ENCODE measurements around the gene HILPDA.
"Not testable (repeated sequence)": the region's sequence is repeated elsewhere in the genome, so short reads cannot be mapped to it uniquely, and the experiment has no call there.

HILPDA gene

DNA sequence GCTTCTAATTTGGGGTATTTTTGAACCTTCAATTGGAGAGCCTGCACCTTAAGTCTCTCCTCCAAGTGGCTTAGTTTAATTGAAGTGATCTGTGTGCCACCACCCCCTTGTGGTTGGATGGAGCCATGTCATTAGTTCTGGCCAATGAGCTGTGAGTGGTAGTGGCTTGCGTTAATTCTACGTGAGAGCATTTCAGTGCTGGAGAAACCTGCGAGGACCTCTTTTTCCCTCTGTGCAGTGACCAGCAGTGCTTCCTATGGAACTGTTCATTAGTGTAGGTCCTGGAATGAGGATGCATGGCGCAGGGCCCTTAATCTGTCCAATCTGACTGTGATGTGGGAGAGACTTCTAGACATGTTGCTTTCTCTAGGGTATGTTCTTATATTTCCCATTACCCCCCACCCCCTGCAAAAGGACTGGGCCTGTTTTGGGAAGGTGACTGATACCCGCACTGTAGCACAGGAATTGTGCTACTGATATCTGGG is 3.8 kb downstream of the HILPDA start:
- Mint-ChIP-seq H3K27ac (no peak overlapping the region), H3K27me3 (peaks cover 9% of the 10 kb centered on the region), H3K9me3 (no peaks in the 10 kb centered on the region), H3K4me3 (peak overlapping the region; percentile 25), H3K36me3 (peaks cover 23% of the 10 kb centered on the region), H3K4me1 (peaks cover 46% of the 10 kb centered on the region)
- CTCF ChIA-PET = interaction anchor here (0.7 to 6.6 kb wide), 18 partner anchors 8 to 112 kb away, joined by 3 to 339 read pairs (median 6); no protein-coding TSS in a partner anchor
- DNase-seq = peak; percentile 81

DNA sequence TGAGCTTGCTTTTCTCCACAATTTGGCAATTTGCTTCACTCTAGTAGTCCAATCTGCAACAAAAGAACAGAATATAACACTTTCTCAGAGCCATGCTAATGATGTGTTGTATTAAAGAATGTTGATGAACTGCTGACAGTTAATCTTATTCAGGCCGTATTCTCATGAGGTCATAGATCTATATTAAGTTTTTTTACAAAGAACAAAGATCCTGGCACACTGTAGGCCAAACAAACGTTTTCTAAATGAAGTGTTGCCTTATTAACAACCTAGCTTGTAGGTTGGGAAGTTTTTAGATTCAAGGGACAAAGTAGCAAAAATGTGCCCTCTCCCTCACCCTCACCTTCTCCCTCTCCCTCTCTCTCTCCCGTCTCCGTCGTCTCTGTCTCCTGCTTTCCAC is 6.8 kb downstream of the HILPDA start:
- no peaks in the 10 kb centered on the region for H3K27me3 Mint-ChIP-seq
- DNase-seq = no peak
- H3K4me3 Mint-ChIP-seq = no peak overlapping the region
- H3K4me1 Mint-ChIP-seq = peaks cover 24% of the 10 kb centered on the region
- H3K9me3 Mint-ChIP-seq = no peaks in the 10 kb centered on the region
- CTCF ChIA-PET = interaction anchor here (0.6 to 6.6 kb wide), 5 partner anchors 12 to 47 kb away, joined by 3 to 339 read pairs (median 20); no protein-coding TSS in a partner anchor
- peaks cover 15% of the 10 kb centered on the region for H3K36me3 Mint-ChIP-seq
- no peak overlapping the region for H3K27ac Mint-ChIP-seq

DNA sequence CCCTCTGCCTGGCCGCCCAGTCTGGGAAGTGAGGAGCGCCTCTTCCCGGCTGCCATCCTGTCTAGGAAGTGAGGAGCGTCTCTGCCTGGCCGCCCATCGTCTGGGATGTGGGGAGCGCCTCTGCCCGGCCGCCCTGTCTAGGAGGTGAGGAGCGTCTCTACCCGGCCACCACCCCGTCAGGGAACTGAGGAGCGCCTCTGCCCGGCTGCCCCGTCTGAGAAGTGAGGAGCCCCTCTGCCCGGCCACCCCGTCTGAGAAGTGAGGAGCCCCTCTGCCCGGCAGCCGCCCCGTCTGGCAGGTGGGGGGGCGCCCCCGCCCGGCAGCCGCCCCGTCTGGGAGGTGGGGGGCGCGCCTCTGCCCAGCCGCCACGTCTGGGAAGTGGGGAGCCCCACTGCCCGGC is 7.7 kb downstream of the HILPDA start:
- H3K27me3 Mint-ChIP-seq, H3K27ac Mint-ChIP-seq: not testable (repeated sequence)
- CTCF ChIA-PET = interaction anchor here (4.4 kb wide), 1 partner anchor 48 kb away, joined by 34 read pairs; no protein-coding TSS in a partner anchor

DNA sequence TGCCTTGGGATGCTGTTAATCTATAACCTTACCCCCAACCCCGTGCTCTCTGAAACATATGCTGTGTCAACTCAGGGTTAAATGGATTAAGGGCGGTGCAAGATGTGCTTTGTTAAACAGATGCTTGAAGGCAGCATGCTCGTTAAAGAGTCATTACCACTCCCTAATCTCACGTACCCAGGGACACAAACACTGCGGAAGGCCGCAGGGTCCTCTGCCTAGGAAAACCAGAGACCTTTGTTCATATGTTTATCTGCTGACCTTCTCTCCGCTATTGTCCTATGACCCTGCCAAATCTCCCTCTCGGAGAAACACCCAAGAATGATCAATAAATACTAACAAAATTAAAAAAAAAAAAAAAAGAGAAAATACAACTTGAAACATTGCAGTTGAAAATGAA is 8.3 kb downstream of the HILPDA start:
- H3K27ac Mint-ChIP-seq, DNase-seq, H3K36me3 Mint-ChIP-seq, H3K4me3 Mint-ChIP-seq, H3K27me3 Mint-ChIP-seq, H3K9me3 Mint-ChIP-seq, CTCF ChIA-PET: not testable (repeated sequence)
- H3K4me1 Mint-ChIP-seq = peaks cover 11% of the 10 kb centered on the region

More for the DNA sequence above, 7.7 kb downstream of the HILPDA start:
- peaks cover 11% of the 10 kb centered on the region for H3K36me3 Mint-ChIP-seq
- not testable (repeated sequence) for H3K4me3 Mint-ChIP-seq, H3K9me3 Mint-ChIP-seq, DNase-seq
- H3K4me1 Mint-ChIP-seq = peaks cover 17% of the 10 kb centered on the region

DNA sequence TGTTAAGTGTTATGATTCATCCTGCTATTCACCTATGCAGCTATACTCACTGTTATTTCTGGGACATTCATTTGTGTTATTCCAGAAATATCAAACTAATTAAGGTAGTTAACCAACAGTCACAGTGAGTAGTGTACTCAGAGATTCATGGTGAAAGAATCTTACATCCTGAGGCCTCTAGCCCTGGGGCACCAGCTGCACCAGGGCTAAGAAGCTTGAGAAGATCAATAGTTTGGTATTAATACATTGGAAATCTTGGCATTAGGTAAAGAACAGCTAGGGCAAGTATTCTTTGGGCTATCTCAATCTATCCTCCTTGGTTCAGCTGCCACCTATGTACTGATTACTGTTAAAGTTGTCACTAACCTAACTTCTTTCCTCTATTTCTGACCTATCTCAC is 11.2 kb downstream of the HILPDA start:
- H3K4me1 Mint-ChIP-seq, DNase-seq, H3K27me3 Mint-ChIP-seq, H3K4me3 Mint-ChIP-seq, H3K27ac Mint-ChIP-seq, H3K9me3 Mint-ChIP-seq, CTCF ChIA-PET, H3K36me3 Mint-ChIP-seq: not testable (repeated sequence)

DNA sequence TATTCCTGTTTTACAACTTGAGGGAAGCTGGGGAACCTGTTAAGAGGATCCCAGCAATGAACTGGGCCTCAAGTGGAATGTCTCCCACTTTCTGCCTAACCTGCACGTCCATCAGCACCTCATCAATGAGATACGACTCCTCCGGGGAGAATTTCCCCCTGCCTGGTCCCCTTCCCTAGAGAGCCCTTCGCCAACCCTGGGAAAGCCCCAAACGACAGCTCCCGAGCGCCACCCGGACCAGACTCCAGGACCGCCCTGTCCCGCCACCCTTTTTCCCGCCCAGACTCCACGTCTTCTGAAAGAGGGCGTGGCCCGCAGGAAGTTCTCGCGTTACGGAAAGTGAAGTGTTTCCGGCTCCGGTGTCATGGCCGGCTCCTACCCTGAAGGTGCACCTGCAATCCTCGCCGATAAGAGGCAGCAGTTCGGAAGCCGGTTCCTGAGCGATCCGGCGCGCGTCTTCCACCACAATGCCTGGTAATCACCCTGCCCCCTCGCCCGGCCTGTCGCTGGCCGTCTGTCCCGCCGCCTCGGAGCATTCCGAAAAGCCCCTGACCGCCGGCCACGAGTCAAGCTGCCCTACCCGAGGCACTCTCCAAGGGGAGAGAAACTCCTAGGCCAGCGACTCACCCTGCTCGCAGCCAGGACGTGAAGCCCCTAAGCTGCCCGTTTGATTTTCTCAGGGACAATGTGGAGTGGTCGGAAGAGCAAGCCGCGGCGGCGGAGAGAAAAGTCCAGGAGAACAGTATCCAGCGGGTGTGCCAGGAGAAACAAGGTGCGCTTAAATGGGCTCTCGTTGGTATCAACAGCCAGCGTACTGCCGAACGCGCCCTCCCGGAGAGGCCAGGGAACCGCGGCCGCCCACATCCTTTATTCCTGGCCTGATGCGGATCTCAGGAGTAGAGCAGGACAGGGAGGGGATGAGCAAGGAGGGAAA is 21.0 kb downstream of the HILPDA start, which contains the start of gene METTL2B:
Gene METTL2B (plus strand): TSS at position 347 of the 934 bp plus-strand sequence. CDS start 18 bp downstream, at position 365.
- H3K4me3 Mint-ChIP-seq = peak within 1 kb of the TSS; percentile 99
- H3K27me3 Mint-ChIP-seq, H3K9me3 Mint-ChIP-seq: not testable (repeated sequence)
- CTCF ChIA-PET = interaction anchor here (1.4 to 3.2 kb wide), 2 partner anchors 15 to 50 kb away, joined by 4 to 42 read pairs; no protein-coding TSS in a partner anchor
- H3K36me3 Mint-ChIP-seq = peaks cover 17% of the 10 kb centered on the region
- peak within 1 kb of the TSS; percentile 99 for H3K27ac Mint-ChIP-seq
- H3K4me1 Mint-ChIP-seq = peaks cover 34% of the 10 kb centered on the region
- peak; percentile 96 for DNase-seq

DNA sequence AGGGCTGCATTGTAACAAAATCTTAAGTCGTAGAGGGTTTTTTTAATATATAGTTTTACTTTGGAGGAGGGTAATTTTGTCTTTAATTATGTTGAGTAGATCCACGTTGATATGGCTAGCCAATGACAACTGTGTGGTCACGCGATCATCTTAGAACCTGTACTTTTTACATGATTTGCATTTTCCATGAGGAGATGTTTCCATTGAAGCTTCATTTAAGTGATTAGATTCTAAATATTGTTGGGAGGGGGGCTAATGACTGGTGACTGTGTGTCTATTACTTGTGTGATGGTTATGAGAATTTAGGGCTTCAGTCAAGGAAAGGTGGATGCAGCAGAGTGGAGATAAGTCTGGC is 21.6 kb downstream of the HILPDA start:
- CTCF ChIA-PET = interaction anchor here (1.4 kb wide), 1 partner anchor 16 kb away, joined by 4 read pairs; no protein-coding TSS in a partner anchor
- peak overlapping the region; percentile 99 for H3K27ac Mint-ChIP-seq
- H3K4me3 Mint-ChIP-seq = peak overlapping the region; percentile 99
- peaks cover 34% of the 10 kb centered on the region for H3K4me1 Mint-ChIP-seq
- H3K9me3 Mint-ChIP-seq, H3K27me3 Mint-ChIP-seq, DNase-seq: not testable (repeated sequence)
- peaks cover 17% of the 10 kb centered on the region for H3K36me3 Mint-ChIP-seq

DNA sequence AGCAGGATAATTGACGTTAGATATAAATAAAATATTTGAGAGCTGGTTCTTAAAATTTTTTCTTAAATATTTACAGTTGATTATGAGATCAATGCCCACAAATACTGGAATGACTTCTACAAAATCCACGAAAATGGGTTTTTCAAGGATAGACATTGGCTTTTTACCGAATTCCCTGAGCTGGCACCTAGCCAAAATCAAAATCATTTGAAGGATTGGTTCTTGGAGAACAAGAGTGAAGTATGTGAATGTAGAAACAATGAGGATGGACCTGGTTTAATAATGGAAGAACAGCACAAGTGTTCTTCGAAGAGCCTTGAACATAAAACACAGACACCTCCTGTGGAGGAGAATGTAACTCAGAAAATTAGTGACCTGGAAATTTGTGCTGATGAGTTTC is 23.4 kb downstream of the HILPDA start:
- CTCF ChIA-PET, H3K4me3 Mint-ChIP-seq, H3K27ac Mint-ChIP-seq, H3K27me3 Mint-ChIP-seq, H3K9me3 Mint-ChIP-seq, DNase-seq: not testable (repeated sequence)
- Mint-ChIP-seq H3K4me1 (peaks cover 36% of the 10 kb centered on the region), H3K36me3 (peaks cover 20% of the 10 kb centered on the region)

DNA sequence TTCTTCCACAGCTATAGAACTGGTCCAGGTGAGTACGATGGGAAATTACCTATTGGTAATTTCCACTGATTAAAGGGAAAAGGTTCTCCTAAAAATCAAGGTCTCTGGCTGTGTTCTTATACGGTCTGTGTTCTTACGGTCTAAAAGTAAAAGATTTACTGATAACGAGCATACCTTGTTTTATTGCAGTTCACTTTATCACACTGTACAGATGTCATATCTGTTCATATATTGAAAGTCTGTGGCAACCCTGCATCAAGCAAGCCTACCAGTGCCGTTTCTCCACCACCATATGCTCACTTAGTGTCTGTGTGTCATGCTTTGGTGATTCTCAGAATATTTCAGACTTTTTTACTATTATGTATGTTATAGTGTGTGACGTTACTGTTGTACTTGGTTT is 32.5 kb downstream of the HILPDA start:
- H3K27ac Mint-ChIP-seq, CTCF ChIA-PET, H3K9me3 Mint-ChIP-seq, H3K4me3 Mint-ChIP-seq, DNase-seq, H3K27me3 Mint-ChIP-seq, H3K4me1 Mint-ChIP-seq: not testable (repeated sequence)
- H3K36me3 Mint-ChIP-seq = peaks cover 15% of the 10 kb centered on the region

DNA sequence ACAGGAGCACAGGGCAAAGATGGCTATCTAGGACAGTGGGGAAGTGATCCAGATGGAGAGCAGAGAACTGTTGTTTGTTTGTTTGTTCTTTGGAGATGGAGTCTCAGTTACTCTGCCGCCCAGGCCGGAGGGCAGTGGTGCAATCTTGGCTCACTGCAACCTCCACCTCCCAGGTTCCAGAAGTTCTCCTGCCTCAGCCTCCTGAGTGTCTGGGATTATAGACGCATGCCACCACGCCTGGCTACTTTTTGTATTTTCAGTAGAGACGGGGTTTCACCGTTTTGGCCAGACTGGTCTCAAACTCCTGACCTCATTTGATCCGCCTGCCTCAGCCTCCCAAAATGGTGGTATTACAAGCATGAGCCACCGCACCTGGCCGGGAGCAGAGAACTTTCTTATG is 41.7 kb downstream of the HILPDA start:
- H3K36me3 Mint-ChIP-seq = peaks cover 22% of the 10 kb centered on the region

DNA sequence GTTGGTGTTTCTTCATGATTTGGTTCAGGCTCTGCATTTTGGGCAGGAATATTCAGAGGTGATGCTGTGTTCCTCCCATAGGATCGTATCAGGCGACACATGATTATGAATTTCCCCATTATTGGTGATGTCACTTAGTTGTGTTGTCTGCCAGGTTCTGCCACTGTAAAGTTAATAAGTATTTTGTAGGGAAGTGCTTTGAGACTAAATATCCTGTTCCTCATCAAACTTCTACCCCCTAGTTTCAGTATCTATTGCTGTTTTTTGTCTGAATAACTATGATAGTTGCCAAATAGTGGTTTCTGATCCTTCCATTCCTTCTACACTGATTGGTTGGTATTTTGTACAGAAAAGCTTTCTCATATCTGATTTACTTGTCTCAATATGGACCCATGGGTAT is 49.7 kb downstream of the HILPDA start:
- H3K9me3 Mint-ChIP-seq, H3K4me3 Mint-ChIP-seq, CTCF ChIA-PET, DNase-seq, H3K27ac Mint-ChIP-seq, H3K27me3 Mint-ChIP-seq: not testable (repeated sequence)
- Mint-ChIP-seq H3K4me1 (peaks cover 18% of the 10 kb centered on the region), H3K36me3 (peaks cover 14% of the 10 kb centered on the region)

More for the DNA sequence above, 41.7 kb downstream of the HILPDA start:
- CTCF ChIA-PET = interaction anchor here (1.1 kb wide), 1 partner anchor 110 kb away, joined by 4 read pairs; no protein-coding TSS in a partner anchor
- H3K4me3 Mint-ChIP-seq = no peak overlapping the region
- no peak overlapping the region for H3K27ac Mint-ChIP-seq
- no peaks in the 10 kb centered on the region for H3K27me3 Mint-ChIP-seq
- H3K4me1 Mint-ChIP-seq = no peaks in the 10 kb centered on the region
- no peak for DNase-seq
- H3K9me3 Mint-ChIP-seq = no peaks in the 10 kb centered on the region

DNA sequence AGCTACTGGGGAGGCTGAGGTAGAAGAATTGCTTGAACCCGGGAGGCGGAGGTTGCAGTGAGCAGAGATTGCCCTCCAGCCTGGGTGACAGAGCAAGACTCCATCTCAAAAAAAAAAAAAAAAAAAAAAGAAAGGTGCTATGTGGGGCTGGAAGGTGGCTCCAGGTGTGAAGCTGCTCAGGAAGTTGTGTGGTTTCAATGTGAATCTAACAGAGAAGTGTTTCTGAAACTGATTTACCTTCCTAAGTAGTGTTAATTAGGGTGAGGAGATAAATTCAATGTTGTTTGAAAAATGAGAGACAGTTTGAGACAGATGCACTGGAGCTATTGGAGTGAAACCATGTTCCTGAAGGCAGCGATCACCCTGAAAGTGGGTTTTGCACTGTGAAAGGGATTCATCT is 51.1 kb downstream of the HILPDA start:
- H3K4me3 Mint-ChIP-seq, H3K27ac Mint-ChIP-seq, CTCF ChIA-PET, H3K27me3 Mint-ChIP-seq, H3K36me3 Mint-ChIP-seq, DNase-seq, H3K9me3 Mint-ChIP-seq: not testable (repeated sequence)
- H3K4me1 Mint-ChIP-seq = peaks cover 18% of the 10 kb centered on the region

DNA sequence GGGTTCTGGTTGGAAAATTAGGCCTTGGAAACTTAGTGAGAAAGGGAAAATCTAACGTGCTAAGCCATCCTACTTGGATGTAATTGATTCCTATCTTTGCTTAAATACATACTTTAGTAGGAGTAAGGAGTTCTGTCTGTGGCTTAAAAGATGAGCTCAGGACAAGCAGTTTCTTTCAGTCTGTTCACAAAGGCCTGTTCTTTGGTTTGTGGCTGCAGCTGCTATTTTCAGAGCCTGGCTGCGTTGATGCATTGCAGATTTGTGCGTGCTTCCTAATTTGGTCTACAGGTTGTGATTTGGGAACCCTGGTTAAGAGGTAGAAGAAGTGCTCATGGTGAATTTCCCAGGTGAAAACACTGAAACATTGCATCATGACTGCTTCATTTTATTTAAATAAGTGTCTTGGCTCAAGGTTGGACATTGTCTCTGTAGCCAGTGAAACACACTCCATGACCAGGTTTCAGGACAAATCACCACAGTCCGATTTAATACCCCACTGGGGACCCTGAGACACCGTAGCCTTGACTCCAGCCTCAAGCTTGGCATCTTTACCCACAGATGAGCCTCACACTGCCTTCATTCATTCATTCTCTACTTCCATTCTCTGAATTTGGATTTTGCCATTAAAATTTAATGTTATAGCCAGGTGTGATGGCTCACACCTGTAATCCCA is 51.8 kb downstream of the HILPDA start:
- DNase-seq, CTCF ChIA-PET, H3K27ac Mint-ChIP-seq, H3K27me3 Mint-ChIP-seq, H3K9me3 Mint-ChIP-seq, H3K36me3 Mint-ChIP-seq, H3K4me3 Mint-ChIP-seq: not testable (repeated sequence)
- peaks cover 18% of the 10 kb centered on the region for H3K4me1 Mint-ChIP-seq
